Mammary epithelial cell (primary cell): ENCODE results near the gene RNF208.

Experiments
- EZH2 ChIP-seq: IDR thresholded peaks from 2 replicates; pipeline ENCODE4 v1.6.1; 2012; ENCODE audit warnings: low read length, inconsistent platforms, borderline replicate concordance
- TF ChIP-seq, protein P1 (sequence below), 2 donors: IDR thresholded peaks in 1 of 2; conservative IDR thresholded peaks in 1 of 2; 2 replicates each; pipeline ENCODE4 v1.5.1; 2011 to 2012; ENCODE audit warnings: inconsistent platforms in 2 of 2, low read length in 2 of 2, mild to moderate bottlenecking in 2 of 2, control low read depth in 1 of 2, low read depth in 1 of 2; ENCODE audit not compliant: insufficient read depth in 1 of 2; ENCODE audit errors: extremely low read depth in 1 of 2

DNA sequence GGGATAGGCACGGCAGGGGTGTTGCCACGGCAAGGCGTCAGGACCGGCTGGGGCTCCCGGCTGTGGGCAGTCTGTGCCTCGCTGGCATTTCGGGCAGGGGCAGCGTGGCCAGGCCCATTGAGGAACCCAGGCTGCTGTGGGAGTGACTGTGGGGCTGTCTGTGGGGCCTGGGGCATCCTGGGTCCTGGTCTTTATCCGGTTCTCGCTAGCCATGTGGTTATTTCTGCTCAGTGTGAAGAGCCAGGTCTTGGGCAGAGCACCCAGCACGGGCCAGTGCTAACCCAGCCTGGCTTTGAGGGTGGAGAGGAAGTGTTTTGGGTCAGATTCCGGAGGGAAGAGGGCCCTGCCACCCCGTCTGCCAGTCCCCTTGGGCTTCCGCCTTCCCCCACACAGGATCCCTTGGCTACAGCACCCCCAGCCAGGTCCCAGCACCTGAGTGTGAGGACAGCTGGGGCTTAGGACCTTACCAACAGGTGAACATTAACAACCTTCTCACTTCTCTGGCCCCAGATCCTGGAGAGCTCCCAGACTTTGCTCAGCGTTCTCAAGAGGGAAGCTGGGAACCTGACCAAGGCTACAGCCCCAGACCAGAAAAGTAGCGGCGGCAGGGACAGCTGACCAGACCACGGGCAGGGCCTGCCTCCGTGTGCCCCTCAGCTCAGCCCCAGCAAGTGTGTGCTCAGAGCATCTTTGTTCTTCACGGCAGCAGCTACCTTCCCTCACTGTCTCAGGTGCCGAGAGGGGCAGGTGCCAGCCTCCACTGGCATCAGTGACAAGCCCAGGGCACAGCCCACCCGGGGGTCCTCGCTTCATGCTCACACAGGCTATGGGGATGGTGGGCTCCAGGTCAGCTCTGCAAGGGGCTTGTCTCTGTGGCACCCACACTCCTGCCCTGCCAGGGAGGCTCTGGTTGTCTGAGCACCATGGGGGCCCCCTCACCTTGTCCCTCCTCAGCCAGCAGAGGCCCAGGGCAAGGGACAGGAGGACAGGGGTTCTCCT is 32.4 kb downstream of the RNF208 start:
- TF ChIP-seq, protein P1, sequence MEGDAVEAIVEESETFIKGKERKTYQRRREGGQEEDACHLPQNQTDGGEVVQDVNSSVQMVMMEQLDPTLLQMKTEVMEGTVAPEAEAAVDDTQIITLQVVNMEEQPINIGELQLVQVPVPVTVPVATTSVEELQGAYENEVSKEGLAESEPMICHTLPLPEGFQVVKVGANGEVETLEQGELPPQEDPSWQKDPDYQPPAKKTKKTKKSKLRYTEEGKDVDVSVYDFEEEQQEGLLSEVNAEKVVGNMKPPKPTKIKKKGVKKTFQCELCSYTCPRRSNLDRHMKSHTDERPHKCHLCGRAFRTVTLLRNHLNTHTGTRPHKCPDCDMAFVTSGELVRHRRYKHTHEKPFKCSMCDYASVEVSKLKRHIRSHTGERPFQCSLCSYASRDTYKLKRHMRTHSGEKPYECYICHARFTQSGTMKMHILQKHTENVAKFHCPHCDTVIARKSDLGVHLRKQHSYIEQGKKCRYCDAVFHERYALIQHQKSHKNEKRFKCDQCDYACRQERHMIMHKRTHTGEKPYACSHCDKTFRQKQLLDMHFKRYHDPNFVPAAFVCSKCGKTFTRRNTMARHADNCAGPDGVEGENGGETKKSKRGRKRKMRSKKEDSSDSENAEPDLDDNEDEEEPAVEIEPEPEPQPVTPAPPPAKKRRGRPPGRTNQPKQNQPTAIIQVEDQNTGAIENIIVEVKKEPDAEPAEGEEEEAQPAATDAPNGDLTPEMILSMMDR (conservative IDR thresholded peaks at IDR 0.05 in 1 of 2, IDR thresholded peaks at IDR 0.05 in 1 of 2; ENCODE audit: extremely low read depth in 1 of 2, insufficient read depth in 1 of 2, low read depth in 1 of 2, low read length in 2 of 2), result no peak
- TF ChIP-seq EZH2, result no peak
